Activated CD8-positive, alpha-beta memory T cell treated with anti-CD3 and anti-CD28 coated beads for 4 hours (primary cell): ENCODE results near the gene SLC46A1.

ENCODE experiments used
- DNase-seq, 2 donors: peaks; one replicate each; pipeline ENCODE4 v3.0.0-alpha.2; 2020; ENCODE audit warnings: low read depth in 2 of 2

Gene SLC46A1

GRCh38 chr17:28350271-28350670 is 55.7 kb downstream of the SLC46A1 start:
- DNase-seq: no peak

DNA sequence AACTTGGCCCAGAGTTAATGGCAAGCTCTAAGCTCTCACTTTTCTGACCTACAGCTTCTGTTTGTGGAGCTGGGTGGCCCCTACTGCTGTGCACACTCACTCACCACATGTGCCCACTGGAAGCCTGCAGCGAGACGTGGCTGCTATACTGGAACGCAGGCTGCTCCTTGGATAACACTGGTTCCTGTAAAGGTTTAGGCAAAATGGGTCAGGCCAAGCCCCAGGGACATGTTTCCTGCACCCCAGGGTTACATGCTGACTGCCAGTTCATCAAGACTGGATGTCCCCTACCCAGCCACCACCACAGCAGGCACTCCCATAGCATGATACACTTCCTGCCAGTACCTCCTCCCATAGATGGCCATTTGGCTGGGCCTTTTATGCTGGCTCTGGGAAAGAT is 57.0 kb downstream of the SLC46A1 start:
- no peak for DNase-seq

DNA sequence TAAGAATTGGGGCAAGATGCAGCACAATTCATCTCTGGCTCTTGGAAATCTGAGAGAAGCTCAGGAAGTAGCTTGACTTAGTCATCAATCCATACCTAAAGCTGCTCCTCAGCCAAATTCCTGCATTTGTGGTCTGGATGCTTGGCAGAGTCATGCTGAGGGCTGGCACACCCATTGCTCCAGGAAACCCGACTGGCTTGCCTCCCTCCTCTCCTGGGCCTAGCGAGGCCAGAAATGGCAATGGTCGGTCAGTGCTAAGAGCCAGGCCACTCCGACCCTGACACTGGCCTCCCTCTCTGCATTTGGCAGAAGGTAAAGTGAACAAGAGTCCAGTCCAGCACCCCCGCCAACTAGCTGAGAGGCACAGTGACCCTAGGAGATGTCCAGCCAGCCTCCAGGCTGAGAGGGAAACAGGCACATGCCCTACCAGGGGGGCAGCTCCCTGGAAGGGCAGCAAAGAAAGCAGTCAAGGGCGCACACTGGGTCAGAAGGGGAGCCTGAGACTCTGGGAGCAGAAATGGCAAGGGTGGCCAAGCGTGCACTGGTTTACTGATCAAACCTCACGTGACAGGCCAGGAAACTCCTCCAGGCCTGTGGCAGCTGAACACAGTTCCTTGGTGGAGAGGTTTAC is 58.6 kb downstream of the SLC46A1 start:
- no peak for DNase-seq

DNA sequence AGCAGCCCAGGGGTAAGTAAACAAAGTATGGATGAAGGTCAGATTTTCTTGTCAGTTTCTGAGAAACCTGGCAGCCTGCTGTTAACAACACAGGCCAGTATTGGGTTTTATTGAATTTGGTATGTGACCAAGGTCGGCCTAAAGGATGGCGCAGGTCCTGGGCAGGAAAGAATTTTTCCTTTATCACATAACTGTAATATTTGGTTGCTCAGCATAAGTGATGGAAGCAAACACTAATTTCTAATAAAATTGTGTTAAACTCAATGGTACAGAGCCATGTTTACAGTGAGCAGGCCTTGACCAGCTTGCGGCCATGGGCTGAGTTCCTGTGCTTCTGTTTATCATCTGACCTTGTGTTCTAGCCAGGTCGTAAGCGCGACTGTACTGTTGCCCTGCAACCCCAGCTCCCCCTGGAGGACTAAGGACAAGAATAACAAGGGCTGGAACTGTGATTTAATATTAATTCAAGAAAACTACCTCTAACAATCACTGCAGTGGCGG is 59.2 kb downstream of the SLC46A1 start:
- no peak for DNase-seq

DNA sequence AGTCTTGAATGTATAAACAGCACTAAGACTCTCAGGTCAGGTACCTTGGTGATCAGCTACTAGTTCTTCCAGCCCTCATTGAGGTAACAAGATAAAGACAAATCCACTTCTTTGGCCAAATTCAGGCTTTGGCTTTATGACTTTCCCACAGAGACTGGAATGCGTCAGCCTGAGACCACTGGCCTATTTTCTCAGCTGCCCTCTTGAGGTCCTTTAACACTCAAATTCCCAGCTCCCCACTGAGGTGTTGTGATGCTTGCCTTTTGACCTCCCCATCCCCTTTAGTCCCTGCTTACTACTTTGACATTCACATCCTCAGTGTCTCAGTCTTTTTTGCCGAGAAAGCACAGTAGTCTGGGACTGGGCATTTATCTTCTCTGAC is 59.8 kb downstream of the SLC46A1 start:
- no peak for DNase-seq

- no peak for DNase-seq
Measured at GRCh38 chr17:28345419-28346198, 60.4 kb downstream of the SLC46A1 start.
